Activated CD8-positive, alpha-beta T cell treated with anti-CD3 and anti-CD28 coated beads for 36 hours (primary cell): ENCODE data around the gene PPFIBP2. TPM values are rescaled to one million over a fixed set of nuclear protein-coding genes. Genes with fewer than 3 reads are reported as not detected.

Experiments
- ATAC-seq: fragments of 200-7000 bp; cut with Tn5 transposase; one replicate; pipeline ENCODE4 v1.10.0; 2021; ENCODE audit warnings: mild to moderate bottlenecking, moderate library complexity
- CTCF ChIA-PET: fragments of 350-600 bp; sonication (Branson Sonifier 250); formaldehyde crosslinking; loops from one replicate; lab custom pipeline; 2021; ENCODE audit warnings: antibody characterized with exemption; lab: Charles Lee
- POLR2A ChIA-PET: fragments of 350-600 bp; sonication (Branson Sonifier 250); formaldehyde crosslinking; loops from one replicate; lab custom pipeline; 2021; ENCODE audit warnings: antibody characterized with exemption; lab: Charles Lee
- DNase-seq: peaks from one replicate; pipeline ENCODE4 v3.0.0-alpha.2; 2020
- H3K27ac Mint-ChIP-seq: one replicate; pipeline ENCODE4 v1.8.0; 2021; ENCODE audit warnings: mild to moderate bottlenecking, mixed read lengths
- H3K27me3 Mint-ChIP-seq: one replicate; pipeline ENCODE4 v1.8.0; 2021; ENCODE audit warnings: mixed read lengths
- H3K36me3 Mint-ChIP-seq: one replicate; pipeline ENCODE4 v1.8.0; 2021; ENCODE audit warnings: low read depth, mixed read lengths
- H3K4me1 Mint-ChIP-seq: one replicate; pipeline ENCODE4 v1.8.0; 2021; ENCODE audit warnings: low read depth, mixed read lengths
- H3K4me3 Mint-ChIP-seq: one replicate; pipeline ENCODE4 v1.8.0; 2021; ENCODE audit warnings: mild to moderate bottlenecking, moderate library complexity, mixed read lengths
- H3K9me3 Mint-ChIP-seq: one replicate; pipeline ENCODE4 v1.8.0; 2021; ENCODE audit warnings: mixed read lengths
- CTCF ChIP-seq: fragments of 200-600 bp; IDR thresholded peaks from one replicate; pipeline ENCODE4 v1.8.0; 2022; ENCODE audit warnings: antibody characterized with exemption, mild to moderate bottlenecking
- intact Hi-C: fragments of 100-400 bp; cut with micrococcal nuclease; formaldehyde crosslinking; loops from one replicate; pipeline ENCODE4 v1.10.0; 2022
- total RNA-seq, 2 experiments: library from RNA; stranded (reverse); gene quantifications; one replicate each; pipeline ENCODE4 v1.2.3, GENCODE V29; 2021

Gene PPFIBP2
- total RNA-seq, 2 experiments from 2014 or later = 13.3 to 14.2 TPM

- DNase-seq (no peak), ATAC-seq (no peak)
- H3K9me3 Mint-ChIP-seq = no peaks in the 10 kb centered on the region
- CTCF ChIA-PET = interaction anchor here (0.7 to 1.2 kb wide), 3 partner anchors 29 to 161 kb away, joined by 3 to 4 read pairs (median 3); no protein-coding TSS in a partner anchor
- intact Hi-C loops = no loop called here
- H3K4me1 Mint-ChIP-seq = no peaks in the 10 kb centered on the region
- no peaks in the 10 kb centered on the region for H3K27me3 Mint-ChIP-seq
- no peaks in the 10 kb centered on the region for H3K36me3 Mint-ChIP-seq
- no peak for TF ChIP-seq CTCF
- no peak overlapping the region for H3K4me3 Mint-ChIP-seq
- H3K27ac Mint-ChIP-seq = no peak overlapping the region
- POLR2A ChIA-PET = interaction anchor here (0.8 to 0.9 kb wide), 2 partner anchors 49 to 347 kb away, joined by 3 read pairs; no protein-coding TSS in a partner anchor
These were observed 89.4 kb downstream of the PPFIBP2 start for GRCh38 chr11:7603031-7603781.

DNA sequence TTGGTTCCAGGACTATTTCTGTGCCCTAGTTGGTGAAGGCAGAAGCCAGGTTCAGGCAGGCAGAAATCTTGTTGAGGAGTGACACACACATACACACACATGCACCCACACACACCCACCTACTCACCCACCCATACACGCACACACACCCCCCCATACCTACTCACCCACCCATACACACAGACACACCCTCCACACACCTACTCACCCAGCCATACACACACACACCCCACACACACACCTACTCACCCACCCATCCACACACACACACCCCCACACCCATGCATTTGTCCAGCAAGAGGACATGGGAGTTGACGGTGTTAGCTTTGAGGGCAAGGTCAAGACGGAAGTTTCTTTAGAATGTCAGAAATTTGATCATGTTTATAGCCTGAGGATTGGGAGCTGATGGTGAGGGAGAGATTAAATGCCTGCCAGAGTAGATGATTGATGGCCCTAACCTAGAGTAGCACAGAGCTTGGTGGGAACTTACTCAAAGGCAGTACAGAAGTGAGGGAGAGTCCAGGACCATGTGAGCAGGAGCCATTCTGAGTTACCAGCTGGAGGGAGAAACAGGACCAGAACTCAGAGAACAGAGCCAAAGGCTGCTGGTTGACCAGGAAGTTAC lies 90.6 kb downstream of the PPFIBP2 start:
- ATAC-seq = no peak
- TF ChIP-seq CTCF = no peak
- intact Hi-C loops = no loop called here

GRCh38 chr11:7605186-7605943 lies 91.6 kb downstream of the PPFIBP2 start:
- Mint-ChIP-seq H3K4me3 (no peak overlapping the region), H3K27me3 (no peaks in the 10 kb centered on the region), H3K27ac (no peak overlapping the region), H3K4me1 (no peaks in the 10 kb centered on the region), H3K36me3 (no peaks in the 10 kb centered on the region), H3K9me3 (no peaks in the 10 kb centered on the region)
- intact Hi-C loops = no loop called here
- ATAC-seq (no peak), DNase-seq (no peak)
- TF ChIP-seq CTCF = no peak
- ChIA-PET CTCF (interaction anchor here (1.3 kb wide), 1 partner anchor 93 kb away, joined by 3 read pairs; no protein-coding TSS in a partner anchor), POLR2A (no interaction called here)

More for the DNA sequence above, 90.6 kb downstream of the PPFIBP2 start:
- POLR2A ChIA-PET = no interaction called here
- Mint-ChIP-seq H3K36me3 (no peaks in the 10 kb centered on the region), H3K9me3 (no peaks in the 10 kb centered on the region), H3K4me1 (no peaks in the 10 kb centered on the region), H3K27me3 (no peaks in the 10 kb centered on the region), H3K27ac (no peak overlapping the region), H3K4me3 (no peak overlapping the region)
- CTCF ChIA-PET = no interaction called here
- DNase-seq = no peak

GRCh38 chr11:7606496-7606895 lies 92.7 kb downstream of the PPFIBP2 start:
- H3K4me3 Mint-ChIP-seq = no peak overlapping the region
- POLR2A ChIA-PET = no interaction called here
- no peaks in the 10 kb centered on the region for H3K36me3 Mint-ChIP-seq
- H3K9me3 Mint-ChIP-seq = no peaks in the 10 kb centered on the region
- CTCF ChIA-PET = interaction anchor here (1.3 kb wide), 1 partner anchor 94 kb away, joined by 3 read pairs; no protein-coding TSS in a partner anchor
- intact Hi-C loops = no loop called here
- no peak for DNase-seq
- H3K27me3 Mint-ChIP-seq = no peaks in the 10 kb centered on the region
- no peak for ATAC-seq
- TF ChIP-seq CTCF = no peak
- H3K4me1 Mint-ChIP-seq = no peaks in the 10 kb centered on the region
- H3K27ac Mint-ChIP-seq = no peak overlapping the region
